HepG2 (cell line): ENCODE measurements around the gene CLDN14. TPM values are rescaled to one million over a fixed set of nuclear protein-coding genes. Genes with fewer than 3 reads are reported as not detected.

ENCODE experiments used
- ATAC-seq: fragments of 200-7000 bp; cut with Tn5 transposase; 3 replicates; pipeline ENCODE4 v1.9.1; 2020; ENCODE audit warnings: mild to moderate bottlenecking, moderate library complexity
- BruUV-seq: library from RNA; stranded (reverse); fragments of 400-500 nt; replicated peaks from 2 replicates; lab custom pipeline; 2021; lab: Mats Ljungman, UMichigan
- CTCF ChIA-PET: fragments of 300-600 bp; formaldehyde crosslinking; extraction: SDS; loops from one replicate; lab custom pipeline; 2021; ENCODE audit warnings: low total read pairs, inconsistent platforms, low intra/inter-chr PET ratio; lab: Yijun Ruan, JAX
- POLR2A ChIA-PET: fragments of 350-600 bp; sonication (Branson Sonifier 250); formaldehyde crosslinking; loops from one replicate; lab custom pipeline; 2020; ENCODE audit warnings: antibody characterized with exemption, inconsistent platforms; lab: Yijun Ruan, JAX
- DNase-seq: peaks from one replicate; pipeline ENCODE4 v3.0.0-alpha.2; 2015; ENCODE audit warnings: low spot score
- FAIRE-seq: peaks from 3 replicates; lab custom pipeline; 2011; peaks lifted over from hg19 to GRCh38; lab: Jason Lieb, UNC
- H2AFZ ChIP-seq: one replicate; pipeline ENCODE4 v1.6.1; 2011; ENCODE audit warnings: low read length, inconsistent platforms
- H3K27ac ChIP-seq: fragments of 300-600 bp; 3 replicates; pipeline ENCODE4 v1.8.0; 2011; ENCODE audit warnings: mixed run types, mild to moderate bottlenecking, mixed read lengths, low read length, inconsistent platforms; ENCODE audit not compliant: insufficient read depth; ENCODE audit errors: extremely low read length
- H3K27me3 ChIP-seq, 2 experiments: fragments of 200-600 bp in 1 of 2; 2 replicates in 1 of 2; 3 replicates in 1 of 2; pipeline versions ENCODE4 v1.6.0 to v1.8.0; 2011; ENCODE audit warnings: low read length in 2 of 2, mild to moderate bottlenecking in 2 of 2, moderate library complexity in 2 of 2, inconsistent platforms in 1 of 2; ENCODE audit not compliant: insufficient read depth in 2 of 2, control insufficient read depth in 1 of 2
- H3K36me3 ChIP-seq, 2 experiments: fragments of 200-600 bp in 1 of 2; replicated peaks in 1 of 2; 2 replicates in 1 of 2; 3 replicates in 1 of 2; pipeline versions ENCODE4 v1.5.1 to v1.8.0; 2011; ENCODE audit warnings: low read length in 2 of 2, inconsistent platforms in 1 of 2; ENCODE audit not compliant: insufficient read depth in 2 of 2, control insufficient read depth in 1 of 2
- H3K4me1 ChIP-seq: 2 replicates; pipeline ENCODE4 v1.5.1; 2012; ENCODE audit warnings: low read length, inconsistent platforms; ENCODE audit not compliant: insufficient read depth
- H3K4me2 ChIP-seq: 2 replicates; pipeline ENCODE4 v1.6.0; 2011; ENCODE audit warnings: low read depth, low read length, inconsistent platforms
- H3K4me3 ChIP-seq, 3 experiments: fragments of 200-600 bp in 1 of 3; sonication (generic), shearing (Covaris generic) in 1 of 3; replicated peaks in 1 of 3; 2 replicates each; pipeline ENCODE4 v1.5.1; 2011 to 2016; ENCODE audit warnings: low read length in 3 of 3, inconsistent platforms in 2 of 3, low read depth in 2 of 3, mild to moderate bottlenecking in 2 of 3, control low read depth in 1 of 3, mixed read lengths in 1 of 3; ENCODE audit not compliant: insufficient read depth in 1 of 3
- H3K79me2 ChIP-seq: one replicate; pipeline ENCODE4 v1.6.1; 2011; ENCODE audit warnings: low read length, inconsistent platforms; ENCODE audit not compliant: insufficient read depth
- H3K9ac ChIP-seq: 2 replicates; pipeline ENCODE4 v1.6.0; 2011; ENCODE audit warnings: mild to moderate bottlenecking, low read depth, low read length, inconsistent platforms; ENCODE audit not compliant: insufficient read depth
- H3K9me3 ChIP-seq: 2 replicates; pipeline ENCODE4 v1.5.1; 2012; ENCODE audit warnings: mild to moderate bottlenecking, low read length
- H4K20me1 ChIP-seq: 2 replicates; pipeline ENCODE4 v1.6.0; 2011; ENCODE audit warnings: inconsistent platforms, mild to moderate bottlenecking, low read length, moderate library complexity; ENCODE audit not compliant: insufficient read depth
- ARNT2 ChIP-seq: sonication (generic); formaldehyde crosslinking; IDR thresholded peaks from 2 replicates; pipeline ENCODE4 v1.8.0; 2022; ENCODE audit warnings: mild to moderate bottlenecking, low read depth, missing genetic modification reagents, moderate library complexity
- MIXL1 ChIP-seq: IDR thresholded peaks from 2 replicates; pipeline ENCODE4 v1.6.1; 2016
- PHF8 ChIP-seq: sonication (generic); formaldehyde crosslinking; IDR thresholded peaks from 2 replicates; pipeline ENCODE4 v1.5.0; 2020; ENCODE audit warnings: missing genetic modification reagents
- TGIF2 ChIP-seq: IDR thresholded peaks from 2 replicates; pipeline ENCODE4 v1.6.1; 2016; ENCODE audit warnings: control low read depth, missing compliant biosample characterization
- U2AF2 ChIP-seq: fragments of 200-400 bp; formaldehyde crosslinking; IDR thresholded peaks from 2 replicates; pipeline ENCODE4 v1.6.1; 2017; ENCODE audit warnings: low read depth, mild to moderate bottlenecking, low read length
- ZNF644 ChIP-seq: IDR thresholded peaks from 2 replicates; pipeline ENCODE4 v1.6.1; 2016; ENCODE audit warnings: low read depth
- ZNF672 ChIP-seq: sonication (generic); formaldehyde crosslinking; IDR thresholded peaks from 2 replicates; pipeline ENCODE4 v1.8.1; 2022; ENCODE audit warnings: missing genetic modification reagents
- WGBS: methylation state at CpG from one replicate; pipeline ENCODE4 v1.1.6; 2017; ENCODE audit warnings: low lambda C conversion rate; 5-methylcytosine and 5-hydroxymethylcytosine counted together
- in situ Hi-C: cut with HindIII; loops from 2 replicates; pipeline ENCODE4 v1.10.0; 2017; ENCODE audit warnings: low pct_unique_long_range_greater_than_20kb; ENCODE audit not compliant: extremely low pct_ligation_motif_present
- intact Hi-C: fragments of 100-400 bp; cut with micrococcal nuclease; formaldehyde crosslinking; loops from one replicate; pipeline ENCODE4 v1.10.0; 2022; ENCODE audit not compliant: unreplicated experiment
- polyA plus RNA-seq, 8 experiments: library from polyadenylated mRNA; depleted of rRNA in 3 of 8; stranded (reverse) in 7 of 8; unstranded in 1 of 8; fragments of >200 nt; fragmentation: Illumina TruSeq in 4 of 8; extraction: Trizol in 4 of 8; gene quantifications; 2 replicates each; pipeline versions ENCODE4 v1.2.1 to v1.2.3, GENCODE V29; 2011 to 2016; ENCODE audit warnings: low read depth in 4 of 8, missing spikeins in 1 of 8, mixed read lengths in 1 of 8; ENCODE audit not compliant: insufficient read depth in 1 of 8
- total RNA-seq, 5 experiments: library from RNA; depleted of rRNA; stranded (reverse); fragments of >200 nt; fragmentation: Illumina TruSeq; extraction: Trizol; gene quantifications; 2 replicates each; pipeline ENCODE4 v1.2.3, GENCODE V29; 2016; ENCODE audit warnings: low read depth in 1 of 5
- TF ChIP-seq, protein P1 (sequence below): sonication (generic); formaldehyde crosslinking; IDR thresholded peaks from 2 replicates; pipeline ENCODE4 v1.5.0; 2020; ENCODE audit warnings: mild to moderate bottlenecking, missing genetic modification reagents, borderline replicate concordance

CLDN14 gene
- total and polyA plus RNA-seq, 2 of the 13 experiments (the other 11 are each of a cell fraction or from before 2014, with no cell fraction given) = 1.1 to 1.4 TPM

DNA sequence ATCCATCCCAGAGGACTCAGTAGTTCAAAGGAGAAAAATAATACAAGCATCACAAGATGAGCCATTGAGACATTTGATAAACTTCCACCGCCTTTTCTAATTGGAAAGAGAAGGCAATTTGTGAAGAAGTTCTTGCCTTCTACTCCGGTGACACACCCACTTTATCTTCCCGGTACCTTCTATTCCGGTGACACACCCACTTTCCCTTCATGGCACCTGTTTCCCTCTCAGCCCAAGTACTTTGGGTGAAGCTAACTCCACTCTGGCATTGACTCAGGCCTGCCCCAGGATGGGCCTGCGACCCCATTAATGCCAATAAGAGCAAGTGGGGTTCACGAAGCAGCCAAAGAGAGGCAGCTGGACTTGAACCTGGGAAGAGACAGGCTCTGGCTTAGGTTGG is 38.2 kb downstream of the CLDN14 start (continued):
- TF ChIP-seq, protein P1, sequence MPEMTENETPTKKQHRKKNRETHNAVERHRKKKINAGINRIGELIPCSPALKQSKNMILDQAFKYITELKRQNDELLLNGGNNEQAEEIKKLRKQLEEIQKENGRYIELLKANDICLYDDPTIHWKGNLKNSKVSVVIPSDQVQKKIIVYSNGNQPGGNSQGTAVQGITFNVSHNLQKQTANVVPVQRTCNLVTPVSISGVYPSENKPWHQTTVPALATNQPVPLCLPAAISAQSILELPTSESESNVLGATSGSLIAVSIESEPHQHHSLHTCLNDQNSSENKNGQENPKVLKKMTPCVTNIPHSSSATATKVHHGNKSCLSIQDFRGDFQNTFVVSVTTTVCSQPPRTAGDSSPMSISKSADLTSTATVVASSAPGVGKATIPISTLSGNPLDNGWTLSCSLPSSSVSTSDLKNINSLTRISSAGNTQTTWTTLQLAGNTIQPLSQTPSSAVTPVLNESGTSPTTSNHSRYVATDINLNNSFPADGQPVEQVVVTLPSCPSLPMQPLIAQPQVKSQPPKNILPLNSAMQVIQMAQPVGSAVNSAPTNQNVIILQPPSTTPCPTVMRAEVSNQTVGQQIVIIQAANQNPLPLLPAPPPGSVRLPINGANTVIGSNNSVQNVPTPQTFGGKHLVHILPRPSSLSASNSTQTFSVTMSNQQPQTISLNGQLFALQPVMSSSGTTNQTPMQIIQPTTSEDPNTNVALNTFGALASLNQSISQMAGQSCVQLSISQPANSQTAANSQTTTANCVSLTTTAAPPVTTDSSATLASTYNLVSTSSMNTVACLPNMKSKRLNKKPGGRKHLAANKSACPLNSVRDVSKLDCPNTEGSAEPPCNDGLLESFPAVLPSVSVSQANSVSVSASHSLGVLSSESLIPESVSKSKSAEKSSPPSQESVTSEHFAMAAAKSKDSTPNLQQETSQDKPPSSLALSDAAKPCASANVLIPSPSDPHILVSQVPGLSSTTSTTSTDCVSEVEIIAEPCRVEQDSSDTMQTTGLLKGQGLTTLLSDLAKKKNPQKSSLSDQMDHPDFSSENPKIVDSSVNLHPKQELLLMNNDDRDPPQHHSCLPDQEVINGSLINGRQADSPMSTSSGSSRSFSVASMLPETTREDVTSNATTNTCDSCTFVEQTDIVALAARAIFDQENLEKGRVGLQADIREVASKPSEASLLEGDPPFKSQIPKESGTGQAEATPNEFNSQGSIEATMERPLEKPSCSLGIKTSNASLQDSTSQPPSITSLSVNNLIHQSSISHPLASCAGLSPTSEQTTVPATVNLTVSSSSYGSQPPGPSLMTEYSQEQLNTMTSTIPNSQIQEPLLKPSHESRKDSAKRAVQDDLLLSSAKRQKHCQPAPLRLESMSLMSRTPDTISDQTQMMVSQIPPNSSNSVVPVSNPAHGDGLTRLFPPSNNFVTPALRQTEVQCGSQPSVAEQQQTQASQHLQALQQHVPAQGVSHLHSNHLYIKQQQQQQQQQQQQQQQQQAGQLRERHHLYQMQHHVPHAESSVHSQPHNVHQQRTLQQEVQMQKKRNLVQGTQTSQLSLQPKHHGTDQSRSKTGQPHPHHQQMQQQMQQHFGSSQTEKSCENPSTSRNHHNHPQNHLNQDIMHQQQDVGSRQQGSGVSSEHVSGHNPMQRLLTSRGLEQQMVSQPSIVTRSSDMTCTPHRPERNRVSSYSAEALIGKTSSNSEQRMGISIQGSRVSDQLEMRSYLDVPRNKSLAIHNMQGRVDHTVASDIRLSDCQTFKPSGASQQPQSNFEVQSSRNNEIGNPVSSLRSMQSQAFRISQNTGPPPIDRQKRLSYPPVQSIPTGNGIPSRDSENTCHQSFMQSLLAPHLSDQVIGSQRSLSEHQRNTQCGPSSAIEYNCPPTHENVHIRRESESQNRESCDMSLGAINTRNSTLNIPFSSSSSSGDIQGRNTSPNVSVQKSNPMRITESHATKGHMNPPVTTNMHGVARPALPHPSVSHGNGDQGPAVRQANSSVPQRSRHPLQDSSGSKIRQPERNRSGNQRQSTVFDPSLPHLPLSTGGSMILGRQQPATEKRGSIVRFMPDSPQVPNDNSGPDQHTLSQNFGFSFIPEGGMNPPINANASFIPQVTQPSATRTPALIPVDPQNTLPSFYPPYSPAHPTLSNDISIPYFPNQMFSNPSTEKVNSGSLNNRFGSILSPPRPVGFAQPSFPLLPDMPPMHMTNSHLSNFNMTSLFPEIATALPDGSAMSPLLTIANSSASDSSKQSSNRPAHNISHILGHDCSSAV (CRISPR knock-in tag) = no peak
- no peak for TF ChIP-seq TGIF2
- TF ChIP-seq ZNF644 (CRISPR knock-in tag) = no peak
- no peak for TF ChIP-seq PHF8 (CRISPR knock-in tag)
- TF ChIP-seq ZNF672 (CRISPR knock-in tag) = no peak
- TF ChIP-seq, all 625 proteins: peak for 0

DNA sequence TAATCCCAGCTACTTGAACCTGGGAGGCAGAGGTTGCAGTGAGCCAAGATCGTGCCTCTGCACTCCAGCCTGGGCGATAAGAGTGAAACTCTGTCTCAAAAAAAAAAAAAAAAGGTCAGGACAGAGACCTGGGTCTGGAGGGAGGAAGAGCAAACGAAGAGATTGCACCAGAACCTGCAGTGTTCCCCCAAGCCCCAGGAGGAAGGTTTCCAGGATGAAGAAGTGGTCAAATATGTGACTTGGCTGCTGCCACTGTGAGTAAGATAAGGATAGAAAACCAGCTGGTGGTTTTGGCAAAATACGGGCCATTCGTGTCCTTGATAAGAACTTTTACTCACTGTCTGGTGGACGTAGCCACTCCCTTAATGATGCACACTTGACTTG is 42.2 kb downstream of the CLDN14 start:
- no peak overlapping the region for H3K27ac ChIP-seq
- DNase-seq = no peak

More for the DNA sequence above, 42.2 kb downstream of the CLDN14 start:
- no peaks in the 10 kb centered on the region for H4K20me1 ChIP-seq
- no peaks in the 10 kb centered on the region for H3K9me3 ChIP-seq
- H3K4me1 ChIP-seq = peaks cover 19% of the 10 kb centered on the region
- no peak for ATAC-seq
- BruUV-seq = no TSS peak
- H2AFZ ChIP-seq = no peak overlapping the region
- no peak for FAIRE-seq
- H3K4me3 ChIP-seq = no peak overlapping the region
- no peaks in the 10 kb centered on the region for H3K27me3 ChIP-seq
- 42% methylated on average over 6 of the region's 6 CpGs for WGBS
- CTCF ChIA-PET = no interaction called here
- no peaks in the 10 kb centered on the region for H3K36me3 ChIP-seq
- in situ Hi-C loops (no loop called here), intact Hi-C loops (no loop called here)
- H3K4me2 ChIP-seq = no peak overlapping the region
- POLR2A ChIA-PET = no interaction called here
- TF ChIP-seq MIXL1 (CRISPR knock-in tag) (no peak), ARNT2 (CRISPR knock-in tag) (no peak), U2AF2 (no peak)
- no peaks in the 10 kb centered on the region for H3K79me2 ChIP-seq
- no peak overlapping the region for H3K9ac ChIP-seq
